ENCODE measurements around the gene LRIG3. TPM values are rescaled to one million over a fixed set of nuclear protein-coding genes. Genes with fewer than 3 reads are reported as not detected.

Gene LRIG3
- total and polyA plus RNA-seq, 3 donors from 2014 or later, result 7.1 to 68.1 (median 18.0) TPM

DNA sequence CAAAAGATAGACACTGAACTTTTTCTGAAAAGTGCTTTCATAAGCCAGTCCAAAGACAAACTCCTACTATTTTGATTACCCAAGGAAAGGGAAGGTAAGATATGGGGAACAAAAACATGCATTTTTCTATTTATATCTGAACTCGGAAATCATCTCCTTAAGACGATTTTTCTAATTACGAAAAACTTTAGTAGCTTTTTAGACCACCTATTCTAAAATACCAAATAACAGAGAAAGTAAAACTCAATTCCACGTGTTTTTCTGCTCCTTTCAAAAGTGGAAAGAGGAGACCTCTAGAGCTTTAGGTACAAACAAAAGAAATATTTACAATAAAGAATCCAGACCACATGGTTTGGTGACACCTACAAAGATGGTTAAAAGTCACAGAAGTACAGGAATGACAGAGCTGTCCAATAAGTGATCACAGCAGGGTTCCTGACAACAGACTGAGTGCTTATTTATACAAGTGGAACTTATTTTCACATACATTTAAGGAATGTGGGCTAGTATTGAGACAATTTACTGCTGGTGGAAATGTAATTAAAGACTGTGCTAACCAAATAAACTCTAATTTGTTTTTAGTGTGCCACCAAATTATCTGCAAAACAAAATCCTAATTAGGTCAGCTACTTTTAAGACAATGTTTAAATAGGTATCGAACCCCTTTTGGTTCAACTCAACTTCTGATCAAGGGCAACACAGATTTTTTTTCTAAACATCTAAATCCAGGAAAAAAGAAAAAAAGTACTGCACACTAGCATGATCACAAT is 2.4 kb downstream of the LRIG3 start:
- Histone ChIP-seq H3K4me3 (peak overlapping the region; percentile 80 to 87), H3K27me3 (no peaks in the 10 kb centered on the region), H3K36me3 (ENCODE audit: low read depth, missing control alignments) (no peaks in the 10 kb centered on the region), H3K4me1 (no peaks in the 10 kb centered on the region), H3K27ac (peak overlapping the region; percentile 95 to 97), H3K9me3 (no peaks in the 10 kb centered on the region)
- 14 to 25% methylated on average over 5 of the region's 5 CpGs for WGBS, 2 donors
- TF ChIP-seq POLR2A (IDR thresholded peaks at IDR 0.05) (no peak), CTCF (IDR thresholded peaks at IDR 0.05) (no peak)
- DNase-seq, result no peak
- intact Hi-C loops (cut with DNase I; ENCODE audit: low total_unique reads), result no loop called here

- no peaks in the 10 kb centered on the region for H3K9me3 ChIP-seq
- H3K36me3 ChIP-seq (ENCODE audit: low read depth, missing control alignments), result no peaks in the 10 kb centered on the region
- 44 to 47% methylated on average over 6 of the region's 6 CpGs for WGBS, 2 donors
- no peaks in the 10 kb centered on the region for H3K4me1 ChIP-seq
- TF ChIP-seq POLR2A (IDR thresholded peaks at IDR 0.05) (no peak), CTCF (IDR thresholded peaks at IDR 0.05) (no peak)
- H3K27me3 ChIP-seq, result no peaks in the 10 kb centered on the region
- no peak for DNase-seq
- intact Hi-C loops (cut with DNase I; ENCODE audit: low total_unique reads), result no loop called here
- H3K27ac ChIP-seq, result peak overlapping the region; percentile 73 to 95
- H3K4me3 ChIP-seq, result peak overlapping the region; percentile 80 to 87
Observed at GRCh38 chr12:58916921-58917511, 3.3 kb downstream of the LRIG3 start.

DNA sequence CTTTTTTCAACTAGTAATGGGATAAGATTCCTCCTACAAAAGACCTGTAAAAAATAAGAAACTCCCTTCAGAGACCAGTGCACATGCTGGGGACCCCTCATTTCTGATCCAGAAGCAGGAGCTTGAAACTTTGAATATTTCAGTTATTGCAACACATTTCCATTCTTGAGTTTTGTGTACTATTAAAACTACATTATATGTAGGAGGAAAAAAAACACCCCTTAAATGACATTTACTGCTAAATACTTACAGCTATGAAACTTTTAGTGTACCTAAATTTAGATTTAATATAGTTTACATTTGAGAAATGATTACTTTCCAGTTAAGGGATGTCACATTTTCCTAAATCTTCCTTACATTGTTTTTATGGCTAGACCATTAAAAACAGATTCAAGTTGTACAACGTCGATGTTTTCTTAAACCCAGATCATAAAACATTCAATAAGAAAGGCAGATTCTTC is 4.1 kb downstream of the LRIG3 start:
- TF ChIP-seq CTCF (IDR thresholded peaks at IDR 0.05) (no peak), POLR2A (IDR thresholded peaks at IDR 0.05) (no peak)
- H3K4me3 ChIP-seq, result no peak overlapping the region
- intact Hi-C loops (cut with DNase I; ENCODE audit: low total_unique reads), result no loop called here
- no peak for DNase-seq
- H3K27me3 ChIP-seq, result no peaks in the 10 kb centered on the region
- 39 to 44% methylated on average over 2 of the region's 2 CpGs for WGBS, 2 donors
- no peaks in the 10 kb centered on the region for H3K9me3 ChIP-seq
- no peaks in the 10 kb centered on the region for H3K4me1 ChIP-seq
- H3K36me3 ChIP-seq (ENCODE audit: low read depth, missing control alignments), result no peaks in the 10 kb centered on the region
- H3K27ac ChIP-seq, result peak overlapping the region; percentile 73 to 95

DNA sequence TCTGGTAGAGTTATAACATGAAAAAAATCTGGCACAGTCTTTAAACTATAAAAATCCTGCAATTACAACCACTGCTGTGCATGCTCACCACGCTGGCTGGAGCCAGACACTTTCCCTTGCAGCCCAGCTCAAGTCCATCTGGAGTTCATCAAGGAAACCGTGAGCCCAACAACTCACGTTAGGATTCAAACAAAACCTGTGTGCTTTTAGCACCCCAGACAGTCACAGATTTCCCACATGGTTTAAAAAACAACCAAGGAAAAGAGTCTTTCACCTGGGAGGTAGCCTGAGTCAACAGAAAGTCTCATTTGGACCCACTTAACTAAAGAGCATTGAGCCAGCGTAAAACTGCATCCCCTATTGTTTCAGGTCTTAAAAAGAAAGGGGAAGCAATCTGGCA is 4.7 kb downstream of the LRIG3 start:
- Histone ChIP-seq H3K36me3 (ENCODE audit: low read depth, missing control alignments) (no peaks in the 10 kb centered on the region), H3K27ac (peak overlapping the region; percentile 73 to 95), H3K4me3 (no peak overlapping the region), H3K4me1 (no peaks in the 10 kb centered on the region), H3K9me3 (no peaks in the 10 kb centered on the region), H3K27me3 (no peaks in the 10 kb centered on the region)
- 32 to 56% methylated on average over 4 of the region's 4 CpGs for WGBS, 2 donors
- peak; percentile 56 for DNase-seq
- no peak for TF ChIP-seq CTCF (IDR thresholded peaks at IDR 0.05)
- no peak for TF ChIP-seq POLR2A (IDR thresholded peaks at IDR 0.05)
- intact Hi-C loops (cut with DNase I; ENCODE audit: low total_unique reads), result no loop called here
